Measurements from ENCODE around the gene F12.
"Not testable (repeated sequence)": the region's sequence is repeated elsewhere in the genome, so short reads cannot be mapped to it uniquely, and the experiment has no call there.

DNA sequence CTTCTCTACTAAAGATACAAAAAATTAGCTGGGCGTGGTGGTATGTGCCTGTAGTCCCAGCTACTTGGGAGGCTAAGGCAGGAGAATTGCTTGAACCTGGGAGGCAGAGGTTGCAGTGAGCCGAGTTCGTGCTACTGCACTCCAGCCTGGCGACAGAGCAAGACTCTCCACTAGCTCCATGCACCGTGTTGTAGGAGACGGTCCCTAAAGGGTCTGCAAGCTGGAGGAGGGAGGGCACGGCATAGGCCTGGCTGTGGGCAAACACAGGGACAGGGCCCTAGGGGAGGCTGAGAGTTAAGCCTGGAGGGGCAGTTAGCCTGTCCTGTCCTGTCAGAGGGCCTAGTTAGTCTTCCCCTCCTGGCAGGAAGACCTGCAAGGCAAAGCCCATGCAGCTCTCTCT, 48.6 kb downstream of the F12 start:
- TF ChIP-seq, protein P1, sequence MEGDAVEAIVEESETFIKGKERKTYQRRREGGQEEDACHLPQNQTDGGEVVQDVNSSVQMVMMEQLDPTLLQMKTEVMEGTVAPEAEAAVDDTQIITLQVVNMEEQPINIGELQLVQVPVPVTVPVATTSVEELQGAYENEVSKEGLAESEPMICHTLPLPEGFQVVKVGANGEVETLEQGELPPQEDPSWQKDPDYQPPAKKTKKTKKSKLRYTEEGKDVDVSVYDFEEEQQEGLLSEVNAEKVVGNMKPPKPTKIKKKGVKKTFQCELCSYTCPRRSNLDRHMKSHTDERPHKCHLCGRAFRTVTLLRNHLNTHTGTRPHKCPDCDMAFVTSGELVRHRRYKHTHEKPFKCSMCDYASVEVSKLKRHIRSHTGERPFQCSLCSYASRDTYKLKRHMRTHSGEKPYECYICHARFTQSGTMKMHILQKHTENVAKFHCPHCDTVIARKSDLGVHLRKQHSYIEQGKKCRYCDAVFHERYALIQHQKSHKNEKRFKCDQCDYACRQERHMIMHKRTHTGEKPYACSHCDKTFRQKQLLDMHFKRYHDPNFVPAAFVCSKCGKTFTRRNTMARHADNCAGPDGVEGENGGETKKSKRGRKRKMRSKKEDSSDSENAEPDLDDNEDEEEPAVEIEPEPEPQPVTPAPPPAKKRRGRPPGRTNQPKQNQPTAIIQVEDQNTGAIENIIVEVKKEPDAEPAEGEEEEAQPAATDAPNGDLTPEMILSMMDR (tag by site-specific recombination; IDR thresholded peaks at IDR 0.05) = not testable (repeated sequence)
- TF ChIP-seq, protein P2, sequence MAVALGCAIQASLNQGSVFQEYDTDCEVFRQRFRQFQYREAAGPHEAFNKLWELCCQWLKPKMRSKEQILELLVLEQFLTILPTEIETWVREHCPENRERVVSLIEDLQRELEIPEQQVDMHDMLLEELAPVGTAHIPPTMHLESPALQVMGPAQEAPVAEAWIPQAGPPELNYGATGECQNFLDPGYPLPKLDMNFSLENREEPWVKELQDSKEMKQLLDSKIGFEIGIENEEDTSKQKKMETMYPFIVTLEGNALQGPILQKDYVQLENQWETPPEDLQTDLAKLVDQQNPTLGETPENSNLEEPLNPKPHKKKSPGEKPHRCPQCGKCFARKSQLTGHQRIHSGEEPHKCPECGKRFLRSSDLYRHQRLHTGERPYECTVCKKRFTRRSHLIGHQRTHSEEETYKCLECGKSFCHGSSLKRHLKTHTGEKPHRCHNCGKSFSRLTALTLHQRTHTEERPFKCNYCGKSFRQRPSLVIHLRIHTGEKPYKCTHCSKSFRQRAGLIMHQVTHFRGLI (tag by site-specific recombination; IDR thresholded peaks at IDR 0.05) = not testable (repeated sequence)
- TF ChIP-seq ZNF157 (tag by site-specific recombination; IDR thresholded peaks at IDR 0.05) = not testable (repeated sequence)
- TF ChIP-seq, protein P3, sequence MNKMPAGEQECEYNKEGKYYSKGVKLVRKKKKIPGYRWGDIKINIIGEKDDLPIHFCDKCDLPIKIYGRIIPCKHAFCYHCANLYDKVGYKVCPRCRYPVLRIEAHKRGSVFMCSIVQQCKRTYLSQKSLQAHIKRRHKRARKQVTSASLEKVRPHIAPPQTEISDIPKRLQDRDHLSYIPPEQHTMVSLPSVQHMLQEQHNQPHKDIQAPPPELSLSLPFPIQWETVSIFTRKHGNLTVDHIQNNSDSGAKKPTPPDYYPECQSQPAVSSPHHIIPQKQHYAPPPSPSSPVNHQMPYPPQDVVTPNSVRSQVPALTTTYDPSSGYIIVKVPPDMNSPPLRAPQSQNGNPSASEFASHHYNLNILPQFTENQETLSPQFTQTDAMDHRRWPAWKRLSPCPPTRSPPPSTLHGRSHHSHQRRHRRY (tag by site-specific recombination; IDR thresholded peaks at IDR 0.05) = not testable (repeated sequence)

All from HEK293 (cell line).